Uterus (tissue), 4 donors: ENCODE results near the gene NCAM2. TPM values are rescaled to one million over a fixed set of nuclear protein-coding genes. Genes with fewer than 3 reads are reported as not detected.

Source experiments
- DNase-seq, 2 donors: peaks; one replicate each; pipeline ENCODE4 v3.0.0-alpha.2; 2019 to 2020
- H3K27ac ChIP-seq, 2 donors: fragments of 200-600 bp; sonication (generic); 1 replicate in 1 of 2; 2 replicates in 1 of 2; pipeline ENCODE4 v1.5.1; 2016 to 2018
- H3K27me3 ChIP-seq, 2 donors: fragments of 200-600 bp; sonication (generic); one replicate each; pipeline ENCODE4 v1.5.1; 2018 to 2019; ENCODE audit warnings: control low read depth in 1 of 2
- H3K36me3 ChIP-seq, 2 donors: fragments of 200-600 bp; sonication (generic); one replicate each; pipeline ENCODE4 v1.5.1; 2019; ENCODE audit warnings: control low read depth in 1 of 2
- H3K4me1 ChIP-seq, 2 donors: fragments of 200-600 bp; sonication (generic); one replicate each; pipeline ENCODE4 v1.5.1; 2018 to 2019; ENCODE audit warnings: control low read depth in 1 of 2
- H3K4me3 ChIP-seq, 2 donors: fragments of 200-600 bp; sonication (generic); 1 replicate in 1 of 2; 2 replicates in 1 of 2; pipeline ENCODE4 v1.5.1; 2018 to 2019; ENCODE audit warnings: mild to moderate bottlenecking in 1 of 2
- H3K9me3 ChIP-seq, 2 donors: fragments of 200-600 bp; sonication (generic); one replicate each; pipeline ENCODE4 v1.5.1; 2019; ENCODE audit warnings: control low read depth in 1 of 2
- CTCF ChIP-seq, 4 experiments: fragments of 200-600 bp in 2 of 4; fragments of 450-650 bp in 2 of 4; sonication (generic) in 2 of 4; IDR thresholded peaks; one replicate each; pipeline ENCODE4 v1.5.1; 2016 to 2019; ENCODE audit warnings: antibody characterized with exemption in 4 of 4, mild to moderate bottlenecking in 2 of 4, moderate library complexity in 1 of 4
- POLR2A ChIP-seq, 2 donors: fragments of 450-650 bp; IDR thresholded peaks; one replicate each; pipeline ENCODE4 v1.6.1; 2016; ENCODE audit warnings: antibody characterized with exemption in 2 of 2, mild to moderate bottlenecking in 1 of 2, moderate library complexity in 1 of 2
- intact Hi-C: fragments of 100-400 bp; cut with DNase I; formaldehyde crosslinking; loops from one replicate; pipeline ENCODE4 v1.15.1; 2023; ENCODE audit warnings: low total_unique reads
- total RNA-seq, 4 donors: library from RNA; depleted of rRNA in 3 of 4; stranded (reverse); fragments of >200 nt in 3 of 4; gene quantifications; one replicate each; pipeline versions ENCODE4 v1.1.0 to v1.2.4, GENCODE V29; 2014 to 2023
- donor health status: DM: yes; HTN: yes; CAD: no.

Gene NCAM2
- total RNA-seq, 4 donors from 2014 or later, result 1.2 to 214 (median 26.1) TPM

GRCh38 chr21:21345872-21346271 is 347.7 kb downstream of the NCAM2 start:
- Histone ChIP-seq H3K36me3 (no peaks in the 10 kb centered on the region), H3K27me3 (no peaks in the 10 kb centered on the region), H3K4me1 (no peaks in the 10 kb centered on the region), H3K4me3 (no peak overlapping the region), H3K9me3 (peaks cover 0 to 10% of the 10 kb centered on the region in 2 donors), H3K27ac (no peak overlapping the region)
- TF ChIP-seq POLR2A (IDR thresholded peaks at IDR 0.05), result no peak
- no peak for TF ChIP-seq CTCF (IDR thresholded peaks at IDR 0.05)
- no peak for DNase-seq
- intact Hi-C loops, result no loop called here

- intact Hi-C loops, result no loop called here
- H3K4me1 ChIP-seq, result no peaks in the 10 kb centered on the region
- H3K27me3 ChIP-seq, result no peaks in the 10 kb centered on the region
- TF ChIP-seq CTCF (IDR thresholded peaks at IDR 0.05) (no peak), POLR2A (IDR thresholded peaks at IDR 0.05) (no peak)
- H3K4me3 ChIP-seq, result no peak overlapping the region
- no peak for DNase-seq
- no peaks in the 10 kb centered on the region for H3K36me3 ChIP-seq
- H3K27ac ChIP-seq, result no peak overlapping the region
- no peaks in the 10 kb centered on the region for H3K9me3 ChIP-seq
These were observed 368.1 kb downstream of the NCAM2 start for GRCh38 chr21:21366277-21366676.

- Histone ChIP-seq H3K9me3 (no peaks in the 10 kb centered on the region), H3K27me3 (no peaks in the 10 kb centered on the region), H3K4me3 (no peak overlapping the region), H3K4me1 (no peaks in the 10 kb centered on the region), H3K36me3 (no peaks in the 10 kb centered on the region), H3K27ac (no peak overlapping the region)
- no peak for DNase-seq
- TF ChIP-seq POLR2A (IDR thresholded peaks at IDR 0.05) (no peak), CTCF (IDR thresholded peaks at IDR 0.05) (no peak)
- intact Hi-C loops, result no loop called here
These were observed 369.4 kb downstream of the NCAM2 start for GRCh38 chr21:21367583-21367982.

- H3K9me3 ChIP-seq, result no peaks in the 10 kb centered on the region
- no peaks in the 10 kb centered on the region for H3K4me1 ChIP-seq
- no peaks in the 10 kb centered on the region for H3K27me3 ChIP-seq
- intact Hi-C loops, result no loop called here
- H3K4me3 ChIP-seq, result no peak overlapping the region
- H3K27ac ChIP-seq, result no peak overlapping the region
- DNase-seq, result no peak
- no peak for TF ChIP-seq CTCF (IDR thresholded peaks at IDR 0.05)
- no peak for TF ChIP-seq POLR2A (IDR thresholded peaks at IDR 0.05)
- no peaks in the 10 kb centered on the region for H3K36me3 ChIP-seq
These were observed 375.8 kb downstream of the NCAM2 start for GRCh38 chr21:21373969-21374368.

- H3K27me3 ChIP-seq, result no peaks in the 10 kb centered on the region
- H3K36me3 ChIP-seq, result no peaks in the 10 kb centered on the region
- TF ChIP-seq CTCF (IDR thresholded peaks at IDR 0.05) (no peak), POLR2A (IDR thresholded peaks at IDR 0.05) (no peak)
- no peak overlapping the region for H3K4me3 ChIP-seq
- no peak for DNase-seq
- intact Hi-C loops, result no loop called here
- no peaks in the 10 kb centered on the region for H3K4me1 ChIP-seq
- no peaks in the 10 kb centered on the region for H3K9me3 ChIP-seq
- H3K27ac ChIP-seq, result no peak overlapping the region
These were observed 384.9 kb downstream of the NCAM2 start for GRCh38 chr21:21383126-21383525.
